K562 (cell line): ENCODE results near the gene GAB1. TPM values are rescaled to one million over a fixed set of nuclear protein-coding genes. Genes with fewer than 3 reads are reported as not detected.

Source experiments
- ATAC-seq: fragments of 200-7000 bp; cut with Tn5 transposase; 3 replicates; pipeline ENCODE4 v1.9.1; 2020; ENCODE audit warnings: moderate library complexity
- BruUV-seq: library from RNA; stranded (reverse); fragments of 400-500 nt; replicated peaks from 2 replicates; lab custom pipeline; 2021; lab: Mats Ljungman, UMichigan
- CTCF ChIA-PET: fragments of 300-600 bp; formaldehyde crosslinking; extraction: SDS; loops from one replicate; lab custom pipeline; 2021; ENCODE audit warnings: low intra/inter-chr PET ratio; lab: Yijun Ruan, JAX
- POLR2A ChIA-PET: fragments of 300-600, 350-650 bp; sonication (Branson Sonifier 250); formaldehyde crosslinking; extraction: SDS; loops from one replicate; lab custom pipeline; 2021; ENCODE audit warnings: antibody characterized with exemption, inconsistent platforms; lab: Yijun Ruan, JAX
- DNase-seq, 4 experiments: peaks; one replicate each; pipeline versions ENCODE4 v3.0.0 to v3.0.0-alpha.2; 2011 to 2018; ENCODE audit warnings: low spot score in 3 of 4, mixed read lengths in 3 of 4; ENCODE audit errors: extremely low read depth in 1 of 4
- FAIRE-seq: peaks from 2 replicates; lab custom pipeline; 2011; peaks lifted over from hg19 to GRCh38; lab: Jason Lieb, UNC
- H2AFZ ChIP-seq: 2 replicates; pipeline ENCODE4 v1.6.0; 2011; ENCODE audit warnings: low read depth, low read length, control low read depth, inconsistent platforms
- H3K27ac ChIP-seq: fragments of 200-600 bp; 3 replicates; pipeline ENCODE4 v1.8.0; 2011; ENCODE audit warnings: low read depth, mild to moderate bottlenecking, control low read depth, inconsistent platforms, low read length, moderate library complexity, mixed read lengths; ENCODE audit errors: extremely low read depth
- H3K27me3 ChIP-seq, 2 experiments: fragments of 300-600 bp in 1 of 2; 2 replicates in 1 of 2; 3 replicates in 1 of 2; pipeline versions ENCODE4 v1.6.0 to v1.8.0; 2011; ENCODE audit warnings: inconsistent platforms in 2 of 2, low read length in 2 of 2, mild to moderate bottlenecking in 1 of 2, mixed read lengths in 1 of 2, moderate library complexity in 1 of 2; ENCODE audit not compliant: control insufficient read depth in 2 of 2, insufficient read depth in 2 of 2
- H3K36me3 ChIP-seq: fragments of 300-600 bp; 3 replicates; pipeline ENCODE4 v1.8.0; 2011; ENCODE audit warnings: mild to moderate bottlenecking, low read length, inconsistent platforms; ENCODE audit not compliant: control insufficient read depth, insufficient read depth
- H3K4me1 ChIP-seq, 2 experiments: fragments of 200-600 bp in 1 of 2; replicated peaks in 1 of 2; 2 replicates in 1 of 2; 3 replicates in 1 of 2; pipeline versions ENCODE4 v1.5.1 to v1.8.0; 2011; ENCODE audit warnings: inconsistent platforms in 2 of 2, low read length in 2 of 2, mild to moderate bottlenecking in 1 of 2, mixed read lengths in 1 of 2, moderate library complexity in 1 of 2; ENCODE audit not compliant: control insufficient read depth in 2 of 2, insufficient read depth in 2 of 2
- H3K4me2 ChIP-seq: 2 replicates; pipeline ENCODE4 v1.6.1; 2011; ENCODE audit warnings: low read length, control low read depth, inconsistent platforms, mixed read lengths; ENCODE audit not compliant: insufficient read depth
- H3K4me3 ChIP-seq: fragments of 200-600 bp; sonication (generic), shearing (Covaris generic); 2 replicates; pipeline ENCODE4 v1.5.1; 2016; ENCODE audit warnings: control low read depth, inconsistent platforms
- H3K79me2 ChIP-seq: fragments of 200-600 bp; 3 replicates; pipeline ENCODE4 v1.8.0; 2011; ENCODE audit warnings: low read length, inconsistent platforms; ENCODE audit not compliant: control insufficient read depth, insufficient read depth
- H3K9ac ChIP-seq, 2 experiments: 2 replicates each; pipeline versions ENCODE4 v1.6.0 to v1.6.1; 2011; ENCODE audit warnings: low read depth in 2 of 2, low read length in 2 of 2, control low read depth in 1 of 2, inconsistent platforms in 1 of 2, mild to moderate bottlenecking in 1 of 2, mixed read lengths in 1 of 2; ENCODE audit not compliant: insufficient read depth in 1 of 2
- H3K9me1 ChIP-seq: one replicate; pipeline ENCODE4 v1.6.0; 2011; ENCODE audit warnings: inconsistent platforms, mild to moderate bottlenecking, low read length, moderate library complexity; ENCODE audit not compliant: control insufficient read depth, insufficient read depth
- H3K9me3 ChIP-seq: replicated peaks from 2 replicates; pipeline ENCODE4 v1.5.1; 2011; ENCODE audit warnings: low read depth, low read length, inconsistent platforms; ENCODE audit not compliant: control insufficient read depth, insufficient read depth
- H4K20me1 ChIP-seq: replicated peaks from 2 replicates; pipeline ENCODE4 v1.6.1; 2011; ENCODE audit warnings: low read length, inconsistent platforms, mixed read lengths; ENCODE audit not compliant: control insufficient read depth, insufficient read depth
- CC2D1A ChIP-seq: fragments of 450-650 bp; IDR thresholded peaks from 2 replicates; pipeline ENCODE4 v1.6.1; 2017; ENCODE audit warnings: mild to moderate bottlenecking
- MAFK ChIP-seq: IDR thresholded peaks from 2 replicates; pipeline ENCODE4 v1.6.1; 2011; ENCODE audit warnings: low read length, improper control_type of control experiment
- NCOA6 ChIP-seq: fragments of 450-650 bp; IDR thresholded peaks from 2 replicates; pipeline ENCODE4 v1.6.1; 2017; ENCODE audit warnings: mild to moderate bottlenecking
- YY1 ChIP-seq, 3 experiments: IDR thresholded peaks; 2 replicates each; pipeline ENCODE4 v1.6.1; 2011; ENCODE audit warnings: low read length in 2 of 3, mild to moderate bottlenecking in 2 of 3, moderate library complexity in 2 of 3, borderline replicate concordance in 1 of 3, control low read depth in 1 of 3, low read depth in 1 of 3; ENCODE audit not compliant: insufficient read depth in 3 of 3, insufficient replicate concordance in 2 of 3, control insufficient read depth in 1 of 3, insufficient read length in 1 of 3; ENCODE audit errors: extremely low read depth in 1 of 3
- WGBS: fragments of 100-300 bp; shearing (Covaris generic); methylation state at CpG from one replicate; pipeline ENCODE4 v1.1.6; 2016; ENCODE audit warnings: low coverage, mixed read lengths; ENCODE audit not compliant: insufficient coverage; ENCODE audit errors: missing lambda C conversion rate; 5-methylcytosine and 5-hydroxymethylcytosine counted together
- in situ Hi-C: fragments of 300-500 bp; cut with MboI; formaldehyde crosslinking; loops from 4 replicates; pipeline ENCODE4 v1.15.0; 2018; ENCODE audit warnings: inconsistent platforms, mixed read lengths
- intact Hi-C: fragments of 100-400 bp; cut with micrococcal nuclease; formaldehyde crosslinking; loops from 2 replicates; pipeline ENCODE4 v1.14.2; 2022
- polyA plus RNA-seq, 8 experiments: library from polyadenylated mRNA; depleted of rRNA in 4 of 8; stranded (reverse) in 5 of 8; unstranded in 3 of 8; fragments of >200 nt; fragmentation: Nextera tagmentation in 2 of 8; fragmentation: Illumina TruSeq in 1 of 8; extraction: Ambion mirVana in 2 of 8; extraction: Trizol in 1 of 8; gene quantifications; 2 replicates each; pipeline versions ENCODE4 v1.2.1 to v1.2.3, GENCODE V29; 2011 to 2014; ENCODE audit warnings: inconsistent platforms in 1 of 8, missing spikeins in 1 of 8
- total RNA-seq, 7 experiments: library from RNA; depleted of rRNA in 6 of 7; stranded (reverse); fragments of >200 nt in 6 of 7; fragmentation: Illumina TruSeq in 2 of 7; extraction: Trizol in 2 of 7; gene quantifications; 2 replicates each; pipeline versions ENCODE4 v1.2.1 to v1.2.3, GENCODE V29; 2011 to 2021; ENCODE audit warnings: low replicate concordance in 1 of 7
- TF ChIP-seq, protein P1 (sequence below): IDR thresholded peaks from 2 replicates; pipeline ENCODE4 v1.6.1; 2016; ENCODE audit warnings: missing genetic modification characterization, missing compliant biosample characterization

The GAB1 gene
- total and polyA plus RNA-seq, 9 of the 15 experiments (the other 6 are each of a cell fraction or from before 2014, with no cell fraction given): 1.3 to 14.6 (median 7.5) TPM

DNA sequence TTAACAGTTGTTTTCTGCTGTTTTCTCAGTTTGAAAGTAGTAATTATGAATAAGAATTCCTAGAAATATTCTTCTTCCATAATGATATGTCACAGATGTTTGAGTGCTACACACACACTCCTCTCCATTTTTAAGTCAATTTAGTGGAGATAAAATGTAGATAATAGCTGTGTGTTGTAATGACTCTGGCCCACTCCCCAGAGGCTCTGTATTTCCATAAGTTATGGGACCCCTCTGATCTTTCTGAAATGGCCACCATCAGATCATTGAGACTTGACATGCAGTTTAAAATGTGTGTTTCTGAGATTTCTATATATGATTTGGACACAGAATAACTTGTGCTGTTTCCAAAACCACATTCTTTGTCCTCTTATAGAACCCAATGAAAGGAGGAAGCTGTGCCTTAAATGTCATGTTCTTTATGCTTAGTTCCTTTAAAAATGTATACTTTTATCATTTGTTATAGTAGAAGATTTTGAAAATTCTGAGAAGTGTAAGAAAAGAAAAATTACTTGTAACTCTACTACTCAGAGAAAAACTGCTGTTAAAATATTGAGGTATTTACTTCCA, 46.4 kb downstream of the GAB1 start:
- Histone ChIP-seq H3K9me1 (no peaks in the 10 kb centered on the region), H3K9ac (no peak overlapping the region), H3K27ac (no peak overlapping the region; the same call in 2 of the 3 replicates), H3K79me2 (peaks cover 60% of the 10 kb centered on the region), H3K4me3 (no peak overlapping the region), H3K4me2 (0 out of 2 replicates have a peak overlapping the region, but pooled peaks have one; percentile 23), H3K4me1 (peaks cover 5 to 16% of the 10 kb centered on the region in 2 experiments; a peak in 4 of 5 replicates), H3K36me3 (no peaks in the 10 kb centered on the region), H3K9me3 (no peaks in the 10 kb centered on the region), H4K20me1 (peaks cover 4% of the 10 kb centered on the region; the same call in 1 of the 2 replicates), H2AFZ (no peak overlapping the region), H3K27me3 (no peaks in the 10 kb centered on the region)
- ATAC-seq (no peak), DNase-seq (no peak), FAIRE-seq (no peak)
- CTCF ChIA-PET: no interaction called here
- TF ChIP-seq MAFK (no peak), YY1 (IDR thresholded peaks at IDR 0.05; ENCODE audit: borderline replicate concordance in 1 of 3, control insufficient read depth in 1 of 3, extremely low read depth in 1 of 3, insufficient read depth in 3 of 3, insufficient read length in 1 of 3, insufficient replicate concordance in 2 of 3, low read depth in 1 of 3, low read length in 2 of 3) (no peak), NCOA6 (no peak)
- BruUV-seq: no TSS peak
- intact Hi-C loops: no loop called here
- POLR2A ChIA-PET: no interaction called here
- in situ Hi-C loops: no loop called here

DNA sequence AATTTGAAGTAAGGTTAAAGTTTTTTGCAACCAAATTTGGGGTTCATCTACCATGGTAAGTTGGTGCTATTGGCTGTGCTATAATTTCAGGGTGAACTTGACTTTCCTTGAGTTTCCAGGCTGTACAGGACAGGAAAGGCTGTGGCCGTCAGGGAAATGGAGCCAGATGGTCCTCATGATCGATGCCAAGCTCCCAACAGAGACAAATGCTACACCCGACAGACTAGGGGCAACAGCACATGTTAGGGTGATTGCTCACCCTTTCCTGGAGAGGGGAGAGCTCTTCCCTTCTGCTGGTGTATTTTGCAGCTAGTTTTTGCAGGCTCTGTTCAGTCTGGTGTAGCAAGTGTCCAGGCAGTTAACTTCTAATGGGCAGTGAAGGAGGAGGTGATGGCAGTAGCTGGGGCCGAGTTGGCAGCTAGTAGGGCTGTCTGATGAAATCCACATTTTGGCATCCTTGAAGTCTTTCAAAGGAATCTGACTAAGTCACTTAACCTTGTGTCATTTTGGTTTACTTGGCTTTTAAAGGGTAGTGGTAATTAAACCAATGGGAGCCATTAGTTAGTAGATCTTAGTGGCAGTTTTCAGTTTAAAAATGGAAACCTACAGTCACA, 47.8 kb downstream of the GAB1 start:
- CTCF ChIA-PET: no interaction called here
- BruUV-seq: no TSS peak

More for the DNA sequence above, 47.8 kb downstream of the GAB1 start:
- peaks cover 4% of the 10 kb centered on the region; the same call in 1 of the 2 replicates for H4K20me1 ChIP-seq
- WGBS: 75% methylated on average over 4 of the region's 4 CpGs
- H3K9me1 ChIP-seq: no peaks in the 10 kb centered on the region
- no peak overlapping the region for H3K9ac ChIP-seq
- no peak overlapping the region for H3K4me2 ChIP-seq
- H3K9me3 ChIP-seq: no peaks in the 10 kb centered on the region
- POLR2A ChIA-PET: interaction anchor here (0.7 to 1.9 kb wide), 3 partner anchors 12 to 14 kb away, joined by 3 to 5 read pairs (median 5); no protein-coding TSS in a partner anchor
- no peak overlapping the region for H3K4me3 ChIP-seq
- H3K4me1 ChIP-seq: peaks cover 0 to 11% of the 10 kb centered on the region in 2 experiments; a peak in 2 of 5 replicates
- DNase-seq (no peak), FAIRE-seq (no peak), ATAC-seq (no peak)
- no peaks in the 10 kb centered on the region for H3K27me3 ChIP-seq
- no peaks in the 10 kb centered on the region for H3K36me3 ChIP-seq
- peaks cover 54% of the 10 kb centered on the region for H3K79me2 ChIP-seq
- intact Hi-C loops (no loop called here), in situ Hi-C loops (no loop called here)
- TF ChIP-seq CC2D1A: no peak
- TF ChIP-seq, protein P1, sequence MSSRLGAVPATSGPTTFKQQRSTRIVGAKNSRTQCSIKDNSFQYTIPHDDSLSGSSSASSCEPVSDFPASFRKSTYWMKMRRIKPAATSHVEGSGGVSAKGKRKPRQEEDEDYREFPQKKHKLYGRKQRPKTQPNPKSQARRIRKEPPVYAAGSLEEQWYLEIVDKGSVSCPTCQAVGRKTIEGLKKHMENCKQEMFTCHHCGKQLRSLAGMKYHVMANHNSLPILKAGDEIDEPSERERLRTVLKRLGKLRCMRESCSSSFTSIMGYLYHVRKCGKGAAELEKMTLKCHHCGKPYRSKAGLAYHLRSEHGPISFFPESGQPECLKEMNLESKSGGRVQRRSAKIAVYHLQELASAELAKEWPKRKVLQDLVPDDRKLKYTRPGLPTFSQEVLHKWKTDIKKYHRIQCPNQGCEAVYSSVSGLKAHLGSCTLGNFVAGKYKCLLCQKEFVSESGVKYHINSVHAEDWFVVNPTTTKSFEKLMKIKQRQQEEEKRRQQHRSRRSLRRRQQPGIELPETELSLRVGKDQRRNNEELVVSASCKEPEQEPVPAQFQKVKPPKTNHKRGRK (tag): no peak
- H3K27ac ChIP-seq: no peak overlapping the region
- no peak overlapping the region for H2AFZ ChIP-seq
